Uterus (tissue), 4 donors: ENCODE measurements around the gene ATG5. TPM values are rescaled to one million over a fixed set of nuclear protein-coding genes. Genes with fewer than 3 reads are reported as not detected.
A peak's percentile ranks its signal among the peaks of the same experiment; 100 is the strongest.

Source experiments
- DNase-seq, 2 donors: peaks; one replicate each; pipeline ENCODE4 v3.0.0-alpha.2; 2019 to 2020
- H3K27ac ChIP-seq, 2 donors: fragments of 200-600 bp; sonication (generic); 1 replicate in 1 of 2; 2 replicates in 1 of 2; pipeline ENCODE4 v1.5.1; 2016 to 2018
- H3K27me3 ChIP-seq, 2 donors: fragments of 200-600 bp; sonication (generic); one replicate each; pipeline ENCODE4 v1.5.1; 2018 to 2019; ENCODE audit warnings: control low read depth in 1 of 2
- H3K36me3 ChIP-seq, 2 donors: fragments of 200-600 bp; sonication (generic); one replicate each; pipeline ENCODE4 v1.5.1; 2019; ENCODE audit warnings: control low read depth in 1 of 2
- H3K4me1 ChIP-seq, 2 donors: fragments of 200-600 bp; sonication (generic); one replicate each; pipeline ENCODE4 v1.5.1; 2018 to 2019; ENCODE audit warnings: control low read depth in 1 of 2
- H3K4me3 ChIP-seq, 2 donors: fragments of 200-600 bp; sonication (generic); 1 replicate in 1 of 2; 2 replicates in 1 of 2; pipeline ENCODE4 v1.5.1; 2018 to 2019; ENCODE audit warnings: mild to moderate bottlenecking in 1 of 2
- H3K9me3 ChIP-seq, 2 donors: fragments of 200-600 bp; sonication (generic); one replicate each; pipeline ENCODE4 v1.5.1; 2019; ENCODE audit warnings: control low read depth in 1 of 2
- POLR2A ChIP-seq, 2 donors: fragments of 450-650 bp; IDR thresholded peaks; one replicate each; pipeline ENCODE4 v1.6.1; 2016; ENCODE audit warnings: antibody characterized with exemption in 2 of 2, mild to moderate bottlenecking in 1 of 2, moderate library complexity in 1 of 2
- intact Hi-C: fragments of 100-400 bp; cut with DNase I; formaldehyde crosslinking; loops from one replicate; pipeline ENCODE4 v1.15.1; 2023; ENCODE audit warnings: low total_unique reads
- total RNA-seq, 4 donors: library from RNA; depleted of rRNA in 3 of 4; stranded (reverse); fragments of >200 nt in 3 of 4; gene quantifications; one replicate each; pipeline versions ENCODE4 v1.1.0 to v1.2.4, GENCODE V29; 2014 to 2023
- TF ChIP-seq, protein P1 (sequence below), 4 experiments: fragments of 200-600 bp in 2 of 4; fragments of 450-650 bp in 2 of 4; sonication (generic) in 2 of 4; IDR thresholded peaks; one replicate each; pipeline ENCODE4 v1.5.1; 2016 to 2019; ENCODE audit warnings: antibody characterized with exemption in 4 of 4, mild to moderate bottlenecking in 2 of 4, moderate library complexity in 1 of 4
- donor health status: DM: yes; HTN: yes; CAD: no.

ATG5 gene
- total RNA-seq: 10 to 100 TPM; 40.0 to 87.9 (median 63.3) TPM

DNA sequence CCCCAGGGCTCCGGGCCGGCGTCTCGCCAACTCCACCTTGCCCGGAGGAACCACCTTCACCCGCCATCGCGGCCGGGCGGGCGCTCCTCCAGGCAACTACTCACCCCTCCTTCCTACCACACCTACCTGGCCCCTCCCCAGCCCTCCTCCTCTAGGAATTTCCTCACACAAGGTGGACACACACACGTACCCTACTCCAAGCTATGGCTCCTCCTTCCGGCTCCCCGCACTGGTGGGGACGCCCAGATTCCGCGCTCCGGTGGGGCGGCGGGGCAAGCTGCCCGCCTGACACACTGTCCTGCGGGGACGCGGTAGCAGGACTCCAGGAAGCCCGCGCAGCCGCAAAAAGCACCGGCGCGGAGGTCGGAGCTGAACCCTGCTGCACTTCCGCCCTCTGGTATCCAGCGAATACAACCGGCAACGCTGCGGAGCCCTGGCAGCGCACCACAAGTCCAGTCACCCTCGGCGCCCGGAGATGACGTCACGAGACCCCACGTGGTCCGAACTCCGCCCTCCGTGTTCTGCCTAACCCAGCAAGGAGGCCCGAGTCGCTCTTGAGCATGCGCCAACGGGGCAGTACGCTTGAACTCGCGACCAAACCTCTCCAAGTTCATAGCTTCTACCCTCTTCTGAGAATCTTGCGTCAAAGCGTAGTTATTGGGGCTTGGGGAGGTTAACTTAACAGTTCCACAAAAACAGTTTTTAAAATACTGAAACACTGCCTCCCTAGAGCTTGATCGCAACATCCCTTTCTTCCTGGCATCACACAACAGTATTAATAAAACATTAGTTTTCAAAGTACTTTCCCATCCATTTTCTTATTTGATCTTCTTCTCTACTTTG, at the start of gene ATG5:
TSS of gene ATG5 (minus strand) at position 425 of the 843 bp plus-strand sequence. CDS start 9,552 bp downstream, outside the sequence.
- H3K36me3 ChIP-seq: no peaks in the 10 kb centered on the region
- intact Hi-C loops: no loop called here
- H3K27me3 ChIP-seq: no peaks in the 10 kb centered on the region
- no peaks in the 10 kb centered on the region for H3K9me3 ChIP-seq
- peak; percentile 71 to 80 for TF ChIP-seq POLR2A (IDR thresholded peaks at IDR 0.05)
- TF ChIP-seq, protein P1, sequence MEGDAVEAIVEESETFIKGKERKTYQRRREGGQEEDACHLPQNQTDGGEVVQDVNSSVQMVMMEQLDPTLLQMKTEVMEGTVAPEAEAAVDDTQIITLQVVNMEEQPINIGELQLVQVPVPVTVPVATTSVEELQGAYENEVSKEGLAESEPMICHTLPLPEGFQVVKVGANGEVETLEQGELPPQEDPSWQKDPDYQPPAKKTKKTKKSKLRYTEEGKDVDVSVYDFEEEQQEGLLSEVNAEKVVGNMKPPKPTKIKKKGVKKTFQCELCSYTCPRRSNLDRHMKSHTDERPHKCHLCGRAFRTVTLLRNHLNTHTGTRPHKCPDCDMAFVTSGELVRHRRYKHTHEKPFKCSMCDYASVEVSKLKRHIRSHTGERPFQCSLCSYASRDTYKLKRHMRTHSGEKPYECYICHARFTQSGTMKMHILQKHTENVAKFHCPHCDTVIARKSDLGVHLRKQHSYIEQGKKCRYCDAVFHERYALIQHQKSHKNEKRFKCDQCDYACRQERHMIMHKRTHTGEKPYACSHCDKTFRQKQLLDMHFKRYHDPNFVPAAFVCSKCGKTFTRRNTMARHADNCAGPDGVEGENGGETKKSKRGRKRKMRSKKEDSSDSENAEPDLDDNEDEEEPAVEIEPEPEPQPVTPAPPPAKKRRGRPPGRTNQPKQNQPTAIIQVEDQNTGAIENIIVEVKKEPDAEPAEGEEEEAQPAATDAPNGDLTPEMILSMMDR (IDR thresholded peaks at IDR 0.05): peak in 1 of 4 experiments; percentile 26
- peaks cover 5 to 7% of the 10 kb centered on the region in 2 donors for H3K4me1 ChIP-seq
- H3K27ac ChIP-seq: peak within 1 kb of the TSS; percentile 83 to 95
- peak within 1 kb of the TSS; percentile 89 to 99 for H3K4me3 ChIP-seq
- peak; percentile 99 for DNase-seq

DNA sequence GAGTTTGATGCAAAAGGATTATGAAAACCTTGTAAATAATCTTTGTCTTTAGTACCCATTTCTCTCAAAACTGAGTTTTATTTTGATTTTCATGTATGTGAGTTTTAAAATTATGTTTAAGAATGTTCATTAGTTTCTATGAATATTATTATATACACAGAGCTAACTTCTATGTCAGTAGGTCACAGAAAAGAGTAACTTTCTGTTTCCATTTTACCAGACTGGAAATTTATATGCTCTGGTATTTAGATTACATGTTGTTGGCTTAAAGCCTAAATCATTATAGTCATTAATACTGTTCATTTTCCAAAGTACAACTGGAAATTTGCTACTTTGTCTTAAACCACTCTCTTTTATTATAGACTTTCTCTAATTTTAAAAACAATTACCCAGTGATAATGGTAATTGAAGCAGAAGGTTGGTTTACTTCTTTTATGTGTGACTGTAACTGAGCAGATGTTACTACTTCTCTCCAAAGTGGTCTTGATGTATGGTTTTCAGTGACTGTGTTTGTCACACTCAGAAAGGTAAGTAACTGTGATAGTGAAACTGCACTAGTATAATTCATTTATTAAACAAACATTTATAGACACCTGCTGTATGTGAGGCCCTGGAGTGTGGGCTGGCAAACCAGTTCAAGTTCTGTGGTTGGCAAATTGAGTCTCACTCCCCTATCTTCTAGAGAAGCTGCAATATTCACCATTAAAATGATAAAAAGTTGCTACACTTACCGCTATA, 48.1 kb upstream of the ATG5 start:
- Histone ChIP-seq H3K4me3 (no peak overlapping the region), H3K36me3 (no peaks in the 10 kb centered on the region), H3K9me3 (no peaks in the 10 kb centered on the region), H3K4me1 (no peaks in the 10 kb centered on the region), H3K27ac (no peak overlapping the region), H3K27me3 (no peaks in the 10 kb centered on the region)
- no peak for DNase-seq
- intact Hi-C loops: no loop called here
- TF ChIP-seq, protein P1 (IDR thresholded peaks at IDR 0.05): no peak
- TF ChIP-seq POLR2A (IDR thresholded peaks at IDR 0.05): no peak

DNA sequence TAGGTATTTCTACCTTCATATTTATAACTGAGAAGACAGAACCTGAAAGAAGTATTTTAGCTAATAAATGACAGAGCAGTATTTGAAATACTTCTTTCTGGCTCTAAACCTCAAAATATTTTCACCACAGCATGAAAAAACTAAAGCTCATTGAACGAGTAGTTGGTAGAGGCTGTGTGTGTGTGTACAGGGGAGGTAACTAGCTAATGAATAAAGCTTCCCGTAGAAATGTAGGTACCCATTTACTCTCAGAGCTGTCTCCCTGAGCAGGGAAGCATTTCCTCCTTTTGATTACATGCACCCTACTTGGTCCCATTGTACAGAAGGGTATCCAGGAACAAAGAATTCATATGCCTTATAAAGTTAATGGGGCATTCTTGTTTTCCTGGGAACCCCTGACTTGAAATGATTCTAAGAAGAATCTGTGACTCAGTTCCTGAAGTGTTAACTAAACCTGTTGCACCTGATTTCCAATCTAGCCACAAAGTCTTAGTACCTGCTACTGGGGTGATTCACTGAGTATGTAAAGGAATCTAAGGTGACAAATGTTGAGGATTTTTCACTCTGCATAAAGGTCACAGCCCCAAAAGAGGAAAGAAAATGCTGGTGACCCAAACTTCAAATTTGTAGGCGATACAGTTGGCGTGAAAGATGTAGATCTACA, 47.4 kb upstream of the ATG5 start:
- no peaks in the 10 kb centered on the region for H3K4me1 ChIP-seq
- H3K36me3 ChIP-seq: no peaks in the 10 kb centered on the region
- H3K27me3 ChIP-seq: no peaks in the 10 kb centered on the region
- H3K27ac ChIP-seq: no peak overlapping the region
- TF ChIP-seq, protein P1 (IDR thresholded peaks at IDR 0.05): no peak
- TF ChIP-seq POLR2A (IDR thresholded peaks at IDR 0.05): no peak
- intact Hi-C loops: no loop called here
- no peaks in the 10 kb centered on the region for H3K9me3 ChIP-seq
- no peak overlapping the region for H3K4me3 ChIP-seq
- no peak for DNase-seq

GRCh38 chr6:106370639-106371038, 45.1 kb upstream of the ATG5 start:
- Histone ChIP-seq H3K9me3 (no peaks in the 10 kb centered on the region), H3K4me3 (no peak overlapping the region), H3K27me3 (no peaks in the 10 kb centered on the region), H3K4me1 (no peaks in the 10 kb centered on the region), H3K27ac (no peak overlapping the region), H3K36me3 (no peaks in the 10 kb centered on the region)
- no peak for DNase-seq
- no peak for TF ChIP-seq POLR2A (IDR thresholded peaks at IDR 0.05)
- TF ChIP-seq, protein P1 (IDR thresholded peaks at IDR 0.05): no peak
- intact Hi-C loops: no loop called here
